Activated gamma-delta T cell treated with Interleukin-2 at 50 U/mL for 16 hours (primary cell): ENCODE measurements around the gene SYNE3.

ENCODE experiments used
- DNase-seq: peaks from one replicate; pipeline ENCODE4 v3.0.0-alpha.2; 2020

The SYNE3 gene

DNA sequence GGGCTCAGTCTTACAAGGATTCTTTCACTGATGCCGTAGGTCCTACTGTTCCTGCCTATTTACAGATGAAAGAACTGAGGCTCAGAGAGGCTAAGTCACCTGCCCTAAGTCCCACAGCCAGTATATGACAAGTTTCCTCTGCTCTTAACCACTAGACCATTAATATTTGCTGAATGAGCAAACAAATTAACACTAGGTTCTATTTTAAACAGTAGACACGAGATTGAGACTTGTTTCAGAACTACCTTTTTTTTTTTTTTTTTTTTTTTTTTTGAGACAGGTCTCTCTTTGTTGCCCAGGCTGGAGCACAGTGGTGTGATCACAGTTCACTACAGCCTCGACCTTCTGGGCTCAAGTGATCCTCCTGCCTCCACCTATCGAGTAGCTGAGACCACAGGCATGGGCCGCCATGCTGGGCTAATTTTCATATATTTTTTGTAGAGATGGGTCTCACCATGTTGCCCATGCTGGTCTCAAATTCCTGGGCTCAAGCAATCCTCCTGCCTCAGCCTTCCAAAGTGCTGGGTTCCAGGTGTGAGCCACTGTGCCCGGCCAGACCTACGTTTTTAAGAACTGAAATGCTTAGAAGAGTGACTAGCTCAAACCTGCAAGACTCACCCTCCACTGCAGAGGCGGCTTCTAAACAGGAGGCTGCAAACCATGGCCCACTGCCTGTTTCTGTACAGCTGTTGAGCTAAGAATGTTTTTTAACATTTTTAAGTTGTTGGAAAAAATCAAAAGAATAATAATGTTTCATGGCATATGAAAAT, 12.9 kb downstream of the SYNE3 start:
- DNase-seq, result no peak

DNA sequence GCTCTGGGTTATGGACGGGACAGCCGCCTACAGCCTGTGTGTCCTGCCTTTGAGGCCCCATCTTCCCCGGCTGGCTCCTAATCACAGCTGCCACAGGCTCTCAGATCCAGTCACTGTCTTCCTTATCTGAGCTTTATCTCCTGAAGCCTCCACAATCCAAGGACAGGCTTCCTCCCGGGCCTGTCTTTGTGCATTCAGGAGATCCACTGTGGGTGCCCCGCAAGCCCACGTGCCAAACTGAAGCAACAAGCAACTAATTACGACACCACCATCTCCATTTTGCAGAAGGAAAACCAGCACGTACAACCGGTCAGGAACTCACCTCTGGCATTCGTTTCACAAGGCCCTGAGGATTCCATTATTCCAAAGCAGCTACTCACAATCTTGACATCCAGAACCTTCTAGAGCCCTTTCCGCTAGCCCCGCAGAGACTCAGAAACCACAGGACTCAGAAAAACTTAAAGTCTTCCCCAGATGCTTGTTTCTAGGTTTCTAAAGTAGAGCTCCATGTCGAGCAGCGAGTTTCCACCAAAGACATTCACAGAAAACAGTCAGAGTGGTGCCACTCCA, 14.0 kb downstream of the SYNE3 start:
- DNase-seq, result no peak

DNA sequence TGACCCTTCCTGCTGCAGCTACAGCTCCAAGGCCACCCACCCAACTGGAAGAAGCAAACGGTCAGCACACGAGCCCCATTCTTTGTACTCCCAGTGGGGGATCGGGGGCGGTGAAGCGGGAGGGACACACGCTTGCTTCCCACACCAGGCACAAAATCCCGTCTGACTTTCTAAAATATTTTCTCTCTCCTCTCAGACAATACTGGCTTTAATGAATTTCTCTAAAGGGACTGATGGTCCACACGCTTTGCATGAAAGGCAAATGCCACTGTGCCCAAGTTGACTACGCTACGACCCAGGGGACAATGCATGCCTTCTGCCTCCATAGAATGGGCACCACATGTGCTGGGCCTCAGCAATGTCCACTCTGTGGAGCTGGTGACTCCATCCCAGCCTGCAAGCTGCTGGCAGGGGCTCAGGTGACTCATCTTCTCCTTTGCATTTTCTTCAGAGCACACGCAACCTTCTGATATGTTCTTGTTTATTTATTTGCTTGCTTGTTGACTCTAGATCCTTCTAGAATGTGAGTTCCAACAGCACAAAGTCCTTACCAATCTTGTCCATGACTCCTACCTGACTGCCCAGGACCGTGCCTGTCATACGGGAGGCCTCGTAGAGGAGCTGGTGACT, 15.6 kb downstream of the SYNE3 start:
- no peak for DNase-seq

- no peak for DNase-seq
Observed at GRCh38 chr14:95500201-95500681, 16.2 kb downstream of the SYNE3 start.

DNA sequence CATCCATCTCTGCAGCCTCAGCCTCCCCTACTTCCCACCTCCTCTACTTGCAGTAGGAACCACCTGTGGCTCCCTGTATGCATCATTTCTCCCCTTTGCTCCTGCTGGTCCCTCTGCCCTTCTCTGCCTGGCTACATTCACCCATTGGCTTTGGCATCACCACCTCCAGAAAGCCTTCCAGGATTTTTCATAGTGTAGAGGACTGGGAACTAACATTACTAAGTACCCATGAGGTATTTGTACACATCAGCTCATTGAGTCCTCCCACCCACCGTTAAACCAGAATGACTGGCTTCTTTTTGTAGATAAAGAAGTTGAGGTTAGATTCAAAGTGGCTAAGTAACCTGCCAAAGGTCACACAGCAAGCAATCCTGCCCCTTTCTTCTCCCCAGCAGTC, 17.1 kb downstream of the SYNE3 start:
- no peak for DNase-seq

- DNase-seq, result no peak
Observed at GRCh38 chr14:95498622-95499353, 17.7 kb downstream of the SYNE3 start.

DNA sequence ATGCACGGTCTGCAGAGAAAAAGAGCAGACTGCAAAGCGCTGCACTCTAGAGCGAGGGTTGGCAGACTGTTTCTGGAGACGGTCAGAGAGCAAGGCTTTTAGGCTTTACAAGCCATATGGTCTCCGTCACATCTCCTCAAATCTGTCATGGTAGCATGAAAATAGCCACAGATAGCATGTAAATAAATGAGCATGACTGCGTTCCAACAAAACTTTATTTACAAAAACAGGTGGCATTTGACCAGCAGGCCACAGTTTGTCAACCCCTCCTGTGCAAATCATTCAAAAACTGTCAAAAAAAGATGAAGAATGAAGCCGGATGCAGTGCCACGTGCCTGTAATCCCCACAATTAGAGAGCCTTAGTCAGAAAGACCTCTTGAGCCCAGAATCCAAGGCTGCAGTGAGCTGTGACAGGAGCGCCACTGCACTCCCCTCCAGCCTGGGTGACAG, 18.9 kb downstream of the SYNE3 start:
- no peak for DNase-seq

DNA sequence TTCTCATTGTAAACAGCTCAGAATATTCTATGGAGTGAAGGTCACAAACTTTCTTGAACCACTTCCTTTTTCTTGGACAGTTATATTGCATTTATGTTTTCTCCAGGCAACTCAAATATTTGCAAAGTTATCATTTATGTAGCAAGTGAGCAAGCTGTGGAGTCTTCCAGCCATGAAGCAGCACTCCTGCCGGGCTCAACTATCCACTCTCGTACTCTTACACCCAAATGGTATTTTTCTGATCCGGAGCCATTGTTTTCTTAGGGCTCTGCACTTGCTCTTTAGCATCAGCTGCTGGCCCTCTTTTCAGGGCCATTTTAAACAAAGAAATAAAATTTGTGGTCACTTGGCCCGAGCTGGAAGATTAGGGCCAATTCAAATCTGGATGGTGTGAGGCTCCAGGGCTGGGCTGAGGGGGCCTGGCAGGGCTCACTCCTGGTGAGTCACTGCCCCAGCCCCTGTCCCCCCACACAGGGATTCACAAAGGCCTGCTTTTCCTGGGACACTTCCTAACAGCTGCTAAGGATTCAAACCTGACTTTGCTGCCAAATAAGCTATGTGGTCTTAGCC, 19.7 kb downstream of the SYNE3 start:
- DNase-seq, result no peak

- DNase-seq, result no peak
Observed at GRCh38 chr14:95496111-95496681, 20.3 kb downstream of the SYNE3 start.

DNA sequence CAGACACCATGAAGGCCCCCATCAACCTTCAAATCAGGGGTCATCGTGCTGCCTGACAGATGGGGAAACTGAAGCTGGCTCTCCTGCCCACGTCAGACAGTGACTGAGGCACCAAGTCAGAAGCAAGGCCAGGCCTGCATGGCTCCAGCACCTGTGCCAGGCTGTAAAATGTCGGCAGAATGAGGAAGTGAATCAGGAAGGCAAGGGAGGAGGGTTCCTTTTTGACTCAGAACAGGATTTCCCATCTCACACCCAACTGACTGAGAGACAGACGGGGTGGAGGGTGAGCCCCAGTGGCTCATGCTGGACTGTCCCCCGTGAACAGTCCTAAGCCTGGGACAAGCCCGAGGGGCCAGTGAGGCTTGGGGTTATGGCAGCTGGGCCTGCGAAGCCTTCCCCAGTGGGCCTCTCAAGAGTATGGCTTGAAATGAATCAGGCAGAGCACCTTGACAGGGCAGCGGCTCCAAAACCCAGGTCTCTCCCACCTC, 20.9 kb downstream of the SYNE3 start:
- no peak for DNase-seq

DNA sequence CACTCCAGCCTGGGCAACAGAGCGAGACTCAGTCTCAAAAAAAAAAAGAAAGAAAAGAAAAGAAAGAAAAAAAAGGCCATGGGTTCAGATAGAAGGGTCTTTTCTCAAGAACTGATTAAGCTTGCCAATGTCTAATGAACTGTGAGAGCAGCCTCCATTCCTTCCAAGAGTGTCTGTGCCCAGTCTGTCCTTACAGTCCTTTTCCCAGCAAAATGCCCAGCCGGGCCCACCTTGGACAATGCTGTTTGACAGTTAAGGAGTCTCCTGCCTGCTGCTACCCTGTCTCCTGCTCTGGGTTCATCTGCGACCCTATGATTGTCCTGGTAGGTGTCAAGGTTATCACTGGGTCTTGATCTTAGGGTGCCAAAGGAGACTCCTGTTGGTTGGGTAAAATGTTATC, 21.4 kb downstream of the SYNE3 start:
- no peak for DNase-seq

DNA sequence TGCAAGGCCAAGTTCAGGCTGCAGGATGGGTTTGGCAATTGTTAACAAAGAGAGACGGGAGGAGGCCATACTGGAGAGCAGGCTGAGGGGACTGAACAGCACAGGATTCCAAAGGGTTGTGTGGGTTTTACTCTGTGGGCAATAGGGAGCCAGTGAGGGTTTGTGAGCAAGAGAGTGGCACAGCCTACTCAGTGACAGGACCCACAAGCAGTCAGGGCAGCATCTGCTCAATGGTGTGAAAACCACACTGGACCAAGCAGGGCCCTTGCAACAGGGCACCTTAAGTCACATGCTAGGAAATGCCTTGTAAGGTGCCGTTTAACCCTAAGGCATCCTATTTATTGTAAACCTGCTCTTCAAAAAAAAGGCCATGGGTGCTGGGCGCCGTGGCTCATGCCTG, 22.0 kb downstream of the SYNE3 start:
- DNase-seq, result no peak

GRCh38 chr14:95493976-95494375, 22.5 kb downstream of the SYNE3 start:
- DNase-seq, result no peak

GRCh38 chr14:95493503-95493902, 22.9 kb downstream of the SYNE3 start:
- DNase-seq, result no peak

GRCh38 chr14:95491936-95492608, 24.4 kb downstream of the SYNE3 start:
- no peak for DNase-seq

DNA sequence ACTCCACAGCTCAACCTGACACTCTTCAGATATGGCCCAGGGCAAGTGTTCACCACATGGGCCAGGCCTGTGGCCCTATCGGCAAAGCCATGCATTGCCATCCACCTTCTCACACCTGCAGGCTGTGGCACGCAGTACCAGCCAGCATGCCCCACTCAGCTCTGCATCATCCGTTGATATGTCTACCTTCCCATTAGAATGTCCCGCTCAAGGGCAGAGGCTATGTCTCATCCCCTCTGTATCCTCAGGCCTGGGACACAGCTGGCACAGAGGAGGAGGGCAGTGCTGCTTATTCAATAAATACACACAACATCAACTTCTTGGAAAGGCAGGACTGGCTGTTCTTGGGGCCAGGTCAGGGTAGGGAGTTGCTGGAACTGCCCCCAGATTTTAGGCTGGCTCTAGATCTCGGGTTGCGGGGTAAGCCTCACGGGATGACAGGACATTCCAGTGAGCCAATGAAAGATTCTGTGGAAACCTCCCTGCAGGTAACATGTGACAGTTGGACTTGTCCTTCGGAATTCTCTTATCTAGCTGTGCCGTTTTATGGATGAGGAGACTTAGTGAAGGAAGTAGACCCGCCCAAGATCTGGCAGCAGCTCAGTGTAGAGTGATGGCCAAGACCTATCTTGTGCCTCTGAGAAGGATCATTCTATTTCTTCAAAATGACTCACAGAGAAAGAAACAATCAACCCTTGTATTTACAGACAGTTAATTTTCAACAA, 25.6 kb downstream of the SYNE3 start:
- no peak for DNase-seq

- DNase-seq, result no peak
Observed at GRCh38 chr14:95490138-95490509, 26.3 kb downstream of the SYNE3 start.

- no peak for DNase-seq
Observed at GRCh38 chr14:95489214-95490137, 27.0 kb downstream of the SYNE3 start.

DNA sequence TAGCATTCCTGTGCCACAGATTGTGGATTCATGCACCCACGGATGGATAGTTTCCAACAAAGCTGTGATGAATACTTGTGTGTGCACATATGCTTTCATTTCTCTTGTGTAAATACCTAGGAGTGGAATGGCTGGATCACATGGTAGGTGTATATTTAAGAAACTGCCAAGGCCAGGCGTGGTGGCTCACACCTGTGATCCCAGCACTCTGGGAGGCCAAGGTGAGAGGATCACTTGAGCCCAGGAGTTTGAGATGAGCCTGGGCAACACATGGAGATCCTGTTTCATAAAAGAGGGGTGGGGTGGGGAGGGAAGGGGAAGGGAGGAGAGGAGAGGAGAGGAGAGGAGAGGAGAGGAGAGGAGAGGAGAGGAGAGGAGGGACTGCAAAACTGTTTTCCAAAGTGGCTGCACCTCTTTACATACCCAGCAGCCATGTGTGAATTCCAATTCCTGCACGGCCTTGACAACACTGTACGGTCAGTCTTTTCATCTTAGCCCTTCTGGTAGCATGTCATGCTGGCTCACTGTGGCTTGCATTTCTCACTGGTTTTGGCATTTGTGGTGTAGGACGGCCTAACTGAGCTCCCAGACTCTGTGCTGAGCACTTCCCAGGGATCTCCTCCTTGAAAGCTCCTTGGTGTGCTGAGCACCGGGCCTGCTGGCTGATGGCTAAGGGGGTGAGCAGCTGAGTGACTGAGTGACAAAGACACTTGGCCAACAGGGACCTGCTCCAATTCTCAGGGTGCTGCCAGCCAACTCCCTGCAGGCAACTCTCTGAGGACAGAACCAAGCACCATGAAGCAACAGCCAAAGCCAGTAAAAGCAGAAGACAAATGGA, 27.9 kb downstream of the SYNE3 start:
- no peak for DNase-seq
